ENCODE results near the gene LIPI. TPM values are rescaled to one million over a fixed set of nuclear protein-coding genes. Genes with fewer than 3 reads are reported as not detected.

LIPI gene
- total RNA-seq = not detected
- not detected for polyA plus RNA-seq

GRCh38 chr21:14210738-14211137 lies at the start of gene LIPI:
Gene LIPI, minus strand, starts transcription at chr21:14210955. Its CDS starts 110 bp downstream, at chr21:14210845.
- Histone ChIP-seq H3K27ac (ENCODE audit: low read depth) (no peak within 1 kb of the TSS), H3K36me3 (ENCODE audit: insufficient read depth) (no peaks in the 10 kb centered on the region), H3K4me1 (ENCODE audit: insufficient read depth) (no peaks in the 10 kb centered on the region), H3K4me3 (ENCODE audit: low read depth, low read length) (no peak within 1 kb of the TSS)
- no peak for DNase-seq (ENCODE audit: extremely low spot score)
- WGBS = 86% methylated on average over 1 of the region's 1 CpG

- no peaks in the 10 kb centered on the region for H3K36me3 ChIP-seq (ENCODE audit: insufficient read depth)
- WGBS = 11% methylated on average over 1 of the region's 1 CpG
- DNase-seq (ENCODE audit: extremely low spot score) = no peak
- no peak overlapping the region for H3K27ac ChIP-seq (ENCODE audit: low read depth)
- H3K4me1 ChIP-seq (ENCODE audit: insufficient read depth) = no peaks in the 10 kb centered on the region
- H3K4me3 ChIP-seq (ENCODE audit: low read depth, low read length) = no peak overlapping the region
These were observed 49.5 kb upstream of the LIPI start for GRCh38 chr21:14260174-14260764.

- no peaks in the 10 kb centered on the region for H3K36me3 ChIP-seq (ENCODE audit: insufficient read depth)
- H3K4me1 ChIP-seq (ENCODE audit: insufficient read depth) = no peaks in the 10 kb centered on the region
- no peak overlapping the region for H3K4me3 ChIP-seq (ENCODE audit: low read depth, low read length)
- no peak overlapping the region for H3K27ac ChIP-seq (ENCODE audit: low read depth)
- peak; percentile 51 for DNase-seq (ENCODE audit: extremely low spot score)
- 19% methylated on average over 3 of the region's 3 CpGs for WGBS
These were observed 49.0 kb upstream of the LIPI start for GRCh38 chr21:14259747-14260146.

- no peak for DNase-seq (ENCODE audit: extremely low spot score)
- Histone ChIP-seq H3K36me3 (ENCODE audit: insufficient read depth) (no peaks in the 10 kb centered on the region), H3K4me3 (ENCODE audit: low read depth, low read length) (no peak overlapping the region), H3K27ac (ENCODE audit: low read depth) (no peak overlapping the region), H3K4me1 (ENCODE audit: insufficient read depth) (peaks cover 2% of the 10 kb centered on the region)
- WGBS = 38% methylated on average over 1 of the region's 1 CpG
These were observed 40.6 kb upstream of the LIPI start for GRCh38 chr21:14251336-14251735.

- no peak for DNase-seq (ENCODE audit: extremely low spot score)
- no peak overlapping the region for H3K4me3 ChIP-seq (ENCODE audit: low read depth, low read length)
- H3K4me1 ChIP-seq (ENCODE audit: insufficient read depth) = no peaks in the 10 kb centered on the region
- no peak overlapping the region for H3K27ac ChIP-seq (ENCODE audit: low read depth)
- H3K36me3 ChIP-seq (ENCODE audit: insufficient read depth) = no peaks in the 10 kb centered on the region
These were observed 35.0 kb upstream of the LIPI start for GRCh38 chr21:14245711-14246110.

DNA sequence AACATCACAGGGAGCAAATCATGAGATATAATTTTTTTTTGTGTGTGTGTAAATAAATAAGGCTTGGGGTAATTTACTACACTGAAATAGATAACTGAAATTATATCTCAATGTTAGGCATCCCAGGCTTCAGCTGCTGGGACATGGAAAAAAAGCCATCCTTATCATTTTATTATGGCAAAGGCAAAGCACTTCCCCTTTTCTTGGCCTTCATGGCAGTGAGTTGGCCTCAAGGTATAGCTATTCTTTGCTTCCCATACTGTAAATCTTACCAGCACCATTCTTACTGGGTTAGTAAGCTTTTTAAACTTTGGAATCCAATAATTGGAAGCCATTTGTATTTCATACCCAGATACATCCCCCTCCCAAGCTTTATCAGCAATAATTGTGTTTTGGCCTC lies 34.2 kb upstream of the LIPI start:
- H3K36me3 ChIP-seq (ENCODE audit: insufficient read depth) = no peaks in the 10 kb centered on the region
- no peak for DNase-seq (ENCODE audit: extremely low spot score)
- H3K4me1 ChIP-seq (ENCODE audit: insufficient read depth) = no peaks in the 10 kb centered on the region
- no peak overlapping the region for H3K27ac ChIP-seq (ENCODE audit: low read depth)
- no peak overlapping the region for H3K4me3 ChIP-seq (ENCODE audit: low read depth, low read length)

GRCh38 chr21:14243874-14244273 lies 33.1 kb upstream of the LIPI start:
- 41% methylated on average over 2 of the region's 2 CpGs for WGBS
- H3K4me3 ChIP-seq (ENCODE audit: low read depth, low read length) = no peak overlapping the region
- H3K4me1 ChIP-seq (ENCODE audit: insufficient read depth) = no peaks in the 10 kb centered on the region
- H3K36me3 ChIP-seq (ENCODE audit: insufficient read depth) = no peaks in the 10 kb centered on the region
- no peak for DNase-seq (ENCODE audit: extremely low spot score)
- no peak overlapping the region for H3K27ac ChIP-seq (ENCODE audit: low read depth)

- WGBS = 75% methylated on average over 1 of the region's 1 CpG
- H3K36me3 ChIP-seq (ENCODE audit: insufficient read depth) = no peaks in the 10 kb centered on the region
- H3K4me3 ChIP-seq (ENCODE audit: low read depth, low read length) = no peak overlapping the region
- H3K27ac ChIP-seq (ENCODE audit: low read depth) = no peak overlapping the region
- H3K4me1 ChIP-seq (ENCODE audit: insufficient read depth) = no peaks in the 10 kb centered on the region
- no peak for DNase-seq (ENCODE audit: extremely low spot score)
These were observed 32.7 kb upstream of the LIPI start for GRCh38 chr21:14243461-14243860.

DNA sequence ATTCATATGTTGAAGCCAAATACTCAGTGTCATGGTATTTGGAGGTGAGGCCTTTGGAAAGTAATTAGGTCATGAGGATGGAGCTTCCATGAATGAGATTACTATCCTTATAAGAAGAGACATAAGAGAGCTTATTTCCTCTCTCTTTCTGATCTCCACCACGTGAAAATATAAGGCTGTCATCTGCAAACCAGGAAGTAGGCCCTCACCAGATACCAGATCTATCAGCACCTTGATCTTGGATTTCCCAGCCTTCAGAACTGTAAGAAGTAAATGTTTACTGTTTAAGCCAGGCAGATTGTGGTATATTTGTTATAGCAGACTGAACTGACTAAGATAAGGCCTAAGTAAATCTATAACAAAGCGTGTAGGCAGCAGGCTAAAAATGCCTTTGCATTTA lies 30.5 kb upstream of the LIPI start:
- WGBS = 28% methylated on average over 2 of the region's 2 CpGs
- no peak for DNase-seq (ENCODE audit: extremely low spot score)
- H3K36me3 ChIP-seq (ENCODE audit: insufficient read depth) = no peaks in the 10 kb centered on the region
- H3K4me3 ChIP-seq (ENCODE audit: low read depth, low read length) = no peak overlapping the region
- H3K27ac ChIP-seq (ENCODE audit: low read depth) = no peak overlapping the region
- H3K4me1 ChIP-seq (ENCODE audit: insufficient read depth) = no peaks in the 10 kb centered on the region

GRCh38 chr21:14239281-14239680 lies 28.5 kb upstream of the LIPI start:
- 63% methylated on average over 2 of the region's 2 CpGs for WGBS
- no peak overlapping the region for H3K27ac ChIP-seq (ENCODE audit: low read depth)
- no peak for DNase-seq (ENCODE audit: extremely low spot score)
- H3K4me1 ChIP-seq (ENCODE audit: insufficient read depth) = no peaks in the 10 kb centered on the region
- no peak overlapping the region for H3K4me3 ChIP-seq (ENCODE audit: low read depth, low read length)
- H3K36me3 ChIP-seq (ENCODE audit: insufficient read depth) = no peaks in the 10 kb centered on the region

DNA sequence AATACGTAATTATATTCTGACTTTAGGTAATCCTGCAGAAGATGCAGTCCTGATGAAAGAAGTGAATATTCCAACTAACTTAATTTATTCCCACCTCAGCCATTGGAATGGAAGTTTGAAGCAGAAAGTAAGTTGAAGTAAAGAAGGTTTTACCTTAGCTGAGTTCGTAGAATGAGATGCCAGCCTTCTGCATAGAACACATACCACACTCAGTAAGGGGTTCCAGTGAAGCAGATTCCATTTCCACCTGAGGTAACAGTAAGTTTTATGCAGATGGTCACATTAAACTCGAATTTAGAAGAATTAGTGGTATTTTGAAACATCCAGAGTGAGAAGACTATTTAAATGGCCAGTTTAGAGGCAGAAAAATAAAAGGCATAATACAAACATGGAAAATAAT lies 25.4 kb upstream of the LIPI start:
- 55% methylated on average over 3 of the region's 3 CpGs for WGBS
- Histone ChIP-seq H3K4me1 (ENCODE audit: insufficient read depth) (no peaks in the 10 kb centered on the region), H3K27ac (ENCODE audit: low read depth) (no peak overlapping the region), H3K36me3 (ENCODE audit: insufficient read depth) (no peaks in the 10 kb centered on the region), H3K4me3 (ENCODE audit: low read depth, low read length) (no peak overlapping the region)
- no peak for DNase-seq (ENCODE audit: extremely low spot score)

- H3K36me3 ChIP-seq (ENCODE audit: insufficient read depth) = no peaks in the 10 kb centered on the region
- H3K27ac ChIP-seq (ENCODE audit: low read depth) = no peak overlapping the region
- WGBS = 90% methylated on average over 5 of the region's 5 CpGs
- no peaks in the 10 kb centered on the region for H3K4me1 ChIP-seq (ENCODE audit: insufficient read depth)
- H3K4me3 ChIP-seq (ENCODE audit: low read depth, low read length) = no peak overlapping the region
- no peak for DNase-seq (ENCODE audit: extremely low spot score)
These were observed 24.3 kb upstream of the LIPI start for GRCh38 chr21:14235101-14235500.

DNA sequence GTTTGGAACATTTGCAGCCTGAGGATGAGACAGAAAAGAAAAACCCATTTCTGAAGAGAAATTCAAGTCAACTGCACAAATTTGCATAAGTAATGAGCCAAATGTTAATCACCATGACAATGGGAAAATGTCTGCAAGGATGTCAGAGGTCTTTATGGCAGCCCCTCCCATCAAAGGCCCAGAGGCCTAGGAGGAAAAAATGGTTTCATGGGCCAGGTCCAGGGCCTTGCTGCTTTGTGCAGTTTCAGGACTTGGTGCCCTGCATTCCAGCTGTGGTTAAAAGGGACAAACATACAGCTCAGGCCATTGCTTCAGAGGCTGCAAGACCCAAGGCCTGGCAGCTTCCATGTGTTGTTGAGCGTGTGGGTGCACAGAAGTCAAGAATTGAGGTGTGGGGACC lies 18.6 kb upstream of the LIPI start:
- Histone ChIP-seq H3K4me3 (ENCODE audit: low read depth, low read length) (no peak overlapping the region), H3K36me3 (ENCODE audit: insufficient read depth) (no peaks in the 10 kb centered on the region), H3K27ac (ENCODE audit: low read depth) (no peak overlapping the region), H3K4me1 (ENCODE audit: insufficient read depth) (no peaks in the 10 kb centered on the region)
- DNase-seq (ENCODE audit: extremely low spot score) = no peak
- 78% methylated on average over 1 of the region's 1 CpG for WGBS

- H3K4me1 ChIP-seq (ENCODE audit: insufficient read depth) = no peaks in the 10 kb centered on the region
- 96% methylated on average over 1 of the region's 1 CpG for WGBS
- no peak for DNase-seq (ENCODE audit: extremely low spot score)
- no peaks in the 10 kb centered on the region for H3K36me3 ChIP-seq (ENCODE audit: insufficient read depth)
- H3K4me3 ChIP-seq (ENCODE audit: low read depth, low read length) = no peak overlapping the region
- no peak overlapping the region for H3K27ac ChIP-seq (ENCODE audit: low read depth)
These were observed 12.6 kb upstream of the LIPI start for GRCh38 chr21:14223365-14223764.

Data from urinary bladder (tissue), 4 donors.